Bronchial smooth muscle cell (primary cell): ENCODE results near the gene MRPL11. TPM values are rescaled to one million over a fixed set of nuclear protein-coding genes. Genes with fewer than 3 reads are reported as not detected.

ENCODE experiments used
- total RNA-seq: library from RNA; depleted of rRNA; stranded (reverse); fragments of >200 nt; gene quantifications from 2 replicates; pipeline ENCODE4 v1.2.1, GENCODE V29; 2014

MRPL11 gene
- total RNA-seq: 27.6 and 34.5 TPM in 2 replicates

DNA sequence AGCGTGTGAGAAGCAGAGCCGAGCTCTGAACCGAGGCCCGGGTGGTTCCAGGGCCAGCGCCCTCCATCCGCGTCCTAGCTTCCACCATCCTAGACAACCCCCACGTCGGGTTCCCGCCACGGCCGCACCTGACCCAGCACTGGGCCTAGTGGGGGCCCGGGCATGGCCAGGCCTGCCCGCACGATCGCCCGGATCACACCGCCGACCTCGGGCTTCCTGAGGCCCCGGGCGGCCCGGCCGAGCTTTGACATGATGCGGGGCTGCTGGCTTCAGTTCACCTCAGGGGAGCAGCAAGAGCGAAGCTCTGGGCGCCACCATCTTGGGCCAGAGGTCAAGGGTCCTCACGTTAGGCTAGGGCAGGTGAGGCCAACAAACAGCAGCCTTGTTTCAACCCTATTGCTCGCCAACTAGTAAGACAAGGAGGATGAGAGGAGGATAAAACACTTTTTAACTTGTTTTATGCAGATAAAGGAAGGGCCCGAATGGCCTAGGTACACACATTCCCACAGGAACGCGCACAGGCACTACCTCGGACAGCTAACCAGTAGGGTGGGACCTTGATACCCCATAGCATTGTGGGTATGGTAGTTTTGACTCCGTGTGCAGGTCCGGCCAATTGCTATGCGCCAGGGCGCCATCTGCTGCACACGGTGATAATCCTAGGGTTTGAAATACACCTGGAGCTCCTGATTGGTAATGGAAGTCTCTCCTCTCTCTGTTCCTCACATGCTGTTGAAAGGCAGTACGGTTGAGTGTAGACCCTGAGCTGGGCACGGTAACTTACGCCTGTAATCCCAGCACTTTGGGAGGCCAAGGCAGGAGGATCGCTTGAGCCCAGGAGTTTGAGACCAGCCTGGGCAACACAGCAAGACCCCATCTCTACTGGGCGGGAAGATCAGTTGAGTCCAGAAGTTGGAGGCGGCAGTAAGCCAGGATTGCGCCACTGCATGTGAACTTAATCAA is at the start of gene MRPL11:
MRPL11 (minus strand) TSS at position 345 of the 963 bp plus-strand sequence; CDS start at position 251, 94 bp downstream.

DNA sequence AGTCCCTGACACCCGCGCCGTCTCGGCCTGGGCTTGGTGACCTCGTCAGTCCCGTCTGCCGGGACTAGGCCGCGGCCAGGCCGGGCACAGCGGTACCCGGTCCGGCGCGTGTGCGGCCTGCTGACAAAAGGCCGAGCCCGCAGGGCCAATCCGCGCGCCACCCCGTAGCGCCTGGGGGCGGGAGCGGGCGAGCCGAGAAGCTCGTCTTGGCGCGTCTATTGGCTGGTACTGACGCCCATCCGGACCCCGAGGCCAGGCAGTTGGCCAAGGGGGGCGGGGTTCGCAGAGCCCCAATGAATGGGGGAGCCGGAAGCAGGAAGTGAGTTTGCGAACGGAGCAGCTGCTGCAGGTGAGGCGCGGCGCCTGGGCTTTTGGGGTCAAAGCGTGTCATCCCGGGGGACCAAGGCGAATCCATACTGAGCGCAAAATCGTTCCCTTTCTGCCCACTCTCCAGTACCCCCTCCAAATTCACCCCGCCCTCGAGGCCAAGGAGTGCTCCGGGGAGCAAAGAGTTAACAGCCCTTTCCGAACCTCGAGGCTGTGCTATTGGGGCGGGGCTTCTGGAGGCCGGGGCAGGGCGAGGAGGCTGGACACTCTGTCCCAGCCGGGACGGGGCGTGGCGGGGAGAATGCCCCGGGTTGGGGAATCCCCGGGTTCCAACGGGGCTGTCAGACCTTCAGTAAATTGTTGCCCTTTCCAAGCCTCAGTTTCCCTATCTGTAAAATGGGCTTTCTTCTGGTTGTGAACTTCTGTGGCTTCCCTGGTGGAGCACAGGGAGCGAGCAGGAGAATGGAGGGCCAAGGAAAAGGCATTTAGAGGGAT is 41.7 kb upstream of the MRPL11 start, which contains the start of gene DPP3:
DPP3 (plus strand) TSS at position 318 of the 822 bp plus-strand sequence. CDS start 1,767 bp downstream, outside the sequence.

DNA sequence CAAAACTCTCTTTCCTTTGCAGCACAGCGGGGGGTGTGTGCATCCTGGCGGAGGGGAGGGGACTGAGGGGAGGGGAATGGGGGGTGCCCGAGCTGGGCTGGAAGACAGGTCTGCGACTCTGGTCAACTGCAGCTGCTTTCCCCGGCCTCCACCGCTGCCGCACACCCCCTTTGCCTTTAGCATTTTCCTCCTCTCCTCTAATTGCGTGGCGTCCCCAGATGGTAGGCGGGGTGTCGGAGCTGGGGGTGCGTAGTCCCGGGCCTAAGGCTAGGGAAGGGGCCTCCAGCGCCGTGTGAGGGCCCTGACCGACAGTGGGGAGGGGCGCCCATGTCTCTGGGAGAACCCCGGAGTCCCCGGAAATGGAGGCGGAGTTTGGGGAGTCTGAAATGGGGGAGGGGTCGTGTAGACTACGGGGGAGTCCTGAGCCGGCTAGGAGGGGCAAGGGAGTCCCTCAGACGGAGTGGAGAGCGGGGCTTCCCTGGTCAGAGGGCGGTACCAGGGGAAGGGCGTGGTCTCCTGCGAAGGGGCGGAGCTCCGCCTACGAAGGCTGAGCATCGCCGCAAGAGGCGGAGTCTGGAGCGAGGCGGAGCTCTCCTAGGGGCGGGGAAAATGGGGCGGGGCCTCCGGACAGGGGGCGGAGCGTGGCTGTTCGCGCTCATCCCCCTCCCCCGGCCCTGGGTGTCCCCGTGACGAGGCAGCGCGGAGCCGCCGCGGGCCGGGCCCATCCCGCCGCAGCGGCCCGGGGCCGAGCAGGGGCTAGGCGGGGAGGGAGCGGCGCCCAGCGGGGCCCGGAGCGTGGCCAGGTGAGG is 27.8 kb upstream of the MRPL11 start, which contains the start of gene PELI3:
PELI3 (plus strand) TSS at position 681 of the 809 bp plus-strand sequence. CDS start 1,224 bp downstream, outside the sequence.

DNA sequence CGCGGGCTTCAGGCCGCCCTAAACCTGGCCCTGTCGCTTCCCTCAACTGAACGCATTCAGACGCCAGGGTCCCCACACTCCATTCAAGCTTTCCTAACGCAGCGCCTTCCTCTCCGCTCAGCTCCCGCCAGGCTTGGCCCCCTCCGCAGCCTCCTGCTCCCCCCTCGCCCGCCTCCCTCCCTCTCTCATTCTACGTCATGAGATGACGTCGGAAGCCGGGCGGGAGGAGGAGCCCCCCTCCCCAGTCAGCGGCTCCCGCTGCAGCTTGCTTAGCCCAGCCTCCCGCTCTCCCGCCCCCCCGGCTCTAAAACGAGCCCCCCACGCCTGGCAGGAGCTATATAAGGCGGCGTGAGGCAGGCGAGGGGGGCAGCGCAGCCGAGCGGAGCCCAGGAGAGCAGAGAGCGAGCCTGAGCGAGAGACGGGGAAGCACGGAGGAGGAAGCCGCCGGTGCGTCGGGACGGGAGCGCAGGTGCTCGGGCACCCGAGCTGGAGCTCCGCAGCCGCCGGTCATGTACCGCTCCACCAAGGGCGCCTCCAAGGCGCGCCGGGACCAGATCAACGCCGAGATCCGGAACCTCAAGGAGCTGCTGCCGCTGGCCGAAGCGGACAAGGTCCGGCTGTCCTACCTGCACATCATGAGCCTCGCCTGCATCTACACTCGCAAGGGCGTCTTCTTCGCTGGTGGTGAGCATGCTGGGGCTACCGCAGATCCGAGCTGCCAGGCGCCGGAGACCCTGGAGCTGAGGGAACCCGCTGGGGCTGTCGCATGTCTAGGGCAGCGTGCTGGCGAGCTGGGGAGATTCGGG is 17.8 kb downstream of the MRPL11 start, which contains the start of gene NPAS4:
NPAS4 (plus strand) TSS at position 365 of the 806 bp plus-strand sequence; CDS start at position 510, 145 bp downstream.

Other genes starting within 250 kb of the MRPL11 start
- 14.2 and 16.7 TPM in 2 replicates for gene KLC2, start 181.1 kb downstream of the MRPL11 start, total RNA-seq
- 49.6 and 64.0 TPM in 2 replicates for gene RAB1B, start 170.2 kb downstream of the MRPL11 start, total RNA-seq
- gene CNIH2, start 160.7 kb downstream of the MRPL11 start, total RNA-seq: 0.17 TPM in 1 of 2 replicates, not detected in the other
- gene YIF1A, start 149.7 kb downstream of the MRPL11 start, total RNA-seq: 164 and 174 TPM in 2 replicates
- 0.09 and 0.16 TPM in 2 replicates for gene TMEM151A, start 147.0 kb downstream of the MRPL11 start, total RNA-seq
- 168 and 193 TPM in 2 replicates for gene CD248, start 121.8 kb downstream of the MRPL11 start, total RNA-seq
- gene RIN1, start 102.4 kb downstream of the MRPL11 start, total RNA-seq: 15.4 and 28.7 TPM in 2 replicates
- gene BRMS1, start 93.7 kb downstream of the MRPL11 start, total RNA-seq: 44.8 and 49.3 TPM in 2 replicates
- 24.6 and 41.6 TPM in 2 replicates for gene B4GAT1, start 91.2 kb downstream of the MRPL11 start, total RNA-seq
- gene SLC29A2, start 67.1 kb downstream of the MRPL11 start, total RNA-seq: 0.17 and 0.47 TPM in 2 replicates
- not detected in 2 replicates for gene NPAS4, start 17.8 kb downstream of the MRPL11 start, total RNA-seq
- 13.6 and 18.8 TPM in 2 replicates for gene PELI3, start 28.1 kb upstream of the MRPL11 start, total RNA-seq
- gene DPP3, start 41.6 kb upstream of the MRPL11 start, total RNA-seq: 31.9 and 42.6 TPM in 2 replicates
- 21.9 and 36.9 TPM in 2 replicates for gene BBS1, start 71.8 kb upstream of the MRPL11 start, total RNA-seq
- 8.0 and 10.1 TPM in 2 replicates for gene ZDHHC24, start 107.2 kb upstream of the MRPL11 start, total RNA-seq
- gene ACTN3, start 108.1 kb upstream of the MRPL11 start, total RNA-seq: 0.17 and 0.32 TPM in 2 replicates
- gene CTSF, start 129.8 kb upstream of the MRPL11 start, total RNA-seq: 28.1 and 42.4 TPM in 2 replicates
- gene CCDC87, start 154.2 kb upstream of the MRPL11 start, total RNA-seq: 0.26 and 0.32 TPM in 2 replicates
- gene CCS, start 154.3 kb upstream of the MRPL11 start, total RNA-seq: 72.0 and 81.9 TPM in 2 replicates
- gene RBM14, start 177.8 kb upstream of the MRPL11 start, total RNA-seq: 16.2 and 17.3 TPM in 2 replicates
- 118 and 174 TPM in 2 replicates for gene RBM4, start 199.9 kb upstream of the MRPL11 start, total RNA-seq
- gene RBM4B, start 239.0 kb upstream of the MRPL11 start, total RNA-seq: 29.3 and 60.4 TPM in 2 replicates